Skin epidermis (tissue), 12 donors: ENCODE results near the gene NKAIN2.

ENCODE experiments used
- H3K27ac ChIP-seq, 21 experiments: fragments of 200-600 bp; sonication (generic) in 11 of 21; one replicate each; pipeline ENCODE4 v1.5.0; 2020; ENCODE audit warnings: mild to moderate bottlenecking in 3 of 21, inconsistent platforms in 2 of 21, moderate library complexity in 2 of 21
- H3K4me3 ChIP-seq, 7 experiments: fragments of 200-600 bp; sonication (generic) in 2 of 7; one replicate each; pipeline ENCODE4 v1.5.0; 2020; ENCODE audit warnings: inconsistent platforms in 2 of 7, mild to moderate bottlenecking in 2 of 7, moderate library complexity in 1 of 7

NKAIN2 gene

DNA sequence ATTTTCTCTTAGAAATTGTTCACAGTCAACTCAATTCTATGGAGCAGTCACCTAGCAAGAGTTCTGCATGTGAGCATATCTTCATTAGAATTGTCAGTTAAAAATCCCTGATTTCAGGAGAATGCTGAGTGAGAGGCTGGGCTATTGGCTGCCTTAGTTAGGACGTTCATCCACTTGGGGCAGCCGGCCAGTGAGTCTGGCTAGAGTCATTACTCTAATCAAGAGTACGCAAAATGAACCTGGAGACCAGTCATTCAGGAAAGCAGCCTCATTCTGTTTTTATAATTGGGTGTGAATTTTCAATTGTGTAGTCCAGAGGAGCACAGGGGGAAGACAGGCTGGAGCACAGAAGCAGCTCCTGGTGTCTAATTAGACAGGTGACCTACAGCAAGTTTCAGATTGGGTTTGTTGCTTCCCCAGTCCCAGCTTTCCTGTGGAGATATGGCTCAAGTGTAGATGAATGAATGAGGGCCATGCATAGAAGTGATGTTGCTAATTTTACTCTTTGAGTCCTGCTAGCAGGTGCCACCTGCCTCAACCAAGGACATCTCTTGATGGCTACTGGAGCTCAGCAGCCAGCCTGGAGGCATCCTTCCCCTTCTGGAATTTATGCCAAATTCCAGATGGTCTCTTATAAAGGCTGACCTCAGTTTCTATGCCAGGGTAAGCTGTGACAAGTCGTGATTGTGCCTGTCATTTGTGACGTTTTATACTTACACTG, 265.7 kb downstream of the NKAIN2 start:
- Histone ChIP-seq H3K27ac (no peak overlapping the region), H3K4me3 (no peak overlapping the region)

DNA sequence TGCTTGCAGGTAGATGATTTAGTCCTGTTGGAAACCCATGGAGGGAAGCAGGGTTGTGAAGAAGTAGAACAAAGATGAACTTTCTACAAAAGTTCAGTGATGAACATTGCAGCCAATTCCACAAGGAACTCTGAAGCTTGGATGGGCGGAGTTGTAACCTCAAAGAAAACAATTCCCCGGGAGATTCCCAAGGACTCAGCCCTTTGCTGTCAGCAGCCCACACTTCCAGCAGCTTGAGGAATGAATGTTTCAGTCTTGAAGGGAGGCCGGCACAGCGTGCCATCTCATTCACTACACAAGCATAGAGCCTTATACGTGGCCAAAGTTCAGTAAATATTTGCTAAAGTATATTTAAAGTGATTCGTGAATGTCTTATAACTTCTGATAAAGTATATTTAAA, 269.4 kb downstream of the NKAIN2 start:
- no peak overlapping the region for H3K4me3 ChIP-seq
- H3K27ac ChIP-seq: no peak overlapping the region

DNA sequence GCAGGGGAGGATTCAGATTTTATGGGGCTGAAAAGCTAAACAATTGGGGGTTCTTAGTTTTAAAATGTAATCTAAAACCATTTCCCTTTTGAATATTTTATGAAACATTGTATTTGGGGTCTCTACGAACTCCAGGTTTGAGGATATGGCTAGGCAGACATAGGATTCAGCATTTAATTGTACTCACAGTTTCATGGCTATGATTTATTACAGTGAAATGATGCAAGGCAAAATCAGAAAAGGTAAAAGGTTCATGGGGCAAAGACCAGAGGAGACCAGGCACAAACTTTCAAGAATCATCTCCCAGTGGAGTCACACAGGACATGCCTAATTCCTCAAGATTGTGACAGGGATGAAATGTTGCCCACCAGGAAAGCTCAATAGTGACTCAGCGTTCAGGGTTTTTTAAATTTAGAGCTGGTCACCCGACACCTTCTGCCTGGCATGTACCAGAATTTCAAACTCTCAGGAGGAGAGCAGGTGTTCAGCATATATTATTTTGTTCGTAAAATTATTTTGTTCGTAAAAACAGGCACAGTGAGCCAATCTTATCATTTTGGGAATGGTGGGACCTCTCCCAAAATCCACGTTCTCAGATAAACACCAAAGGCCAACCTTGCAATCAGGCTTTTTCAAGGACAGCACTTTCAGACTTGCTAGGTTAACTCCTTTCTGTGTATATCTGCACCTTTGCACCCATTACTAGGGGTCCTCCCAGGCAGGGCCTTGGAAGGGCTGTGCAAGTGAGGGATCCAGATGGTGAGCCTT, 270.3 kb downstream of the NKAIN2 start:
- Histone ChIP-seq H3K27ac (no peak overlapping the region), H3K4me3 (no peak overlapping the region)

DNA sequence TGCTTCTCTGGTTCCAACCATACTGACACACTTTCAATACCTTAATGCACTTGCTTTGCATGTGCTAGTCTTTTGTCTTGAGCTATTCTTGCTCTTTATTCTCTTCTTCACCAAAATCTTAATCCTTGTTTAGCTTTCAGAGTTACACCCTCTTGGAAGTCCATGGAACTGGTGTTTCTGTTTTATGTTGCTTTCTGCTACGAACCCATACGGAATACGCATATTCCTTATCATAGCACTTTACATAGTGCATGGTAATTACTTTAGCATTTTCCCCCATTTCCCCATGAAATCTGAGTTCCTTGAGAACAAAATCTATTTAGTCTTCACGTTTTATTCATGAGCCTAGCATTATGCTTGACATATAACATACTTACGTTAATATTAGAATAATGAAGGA, 270.9 kb downstream of the NKAIN2 start:
- no peak overlapping the region for H3K27ac ChIP-seq
- H3K4me3 ChIP-seq: no peak overlapping the region

DNA sequence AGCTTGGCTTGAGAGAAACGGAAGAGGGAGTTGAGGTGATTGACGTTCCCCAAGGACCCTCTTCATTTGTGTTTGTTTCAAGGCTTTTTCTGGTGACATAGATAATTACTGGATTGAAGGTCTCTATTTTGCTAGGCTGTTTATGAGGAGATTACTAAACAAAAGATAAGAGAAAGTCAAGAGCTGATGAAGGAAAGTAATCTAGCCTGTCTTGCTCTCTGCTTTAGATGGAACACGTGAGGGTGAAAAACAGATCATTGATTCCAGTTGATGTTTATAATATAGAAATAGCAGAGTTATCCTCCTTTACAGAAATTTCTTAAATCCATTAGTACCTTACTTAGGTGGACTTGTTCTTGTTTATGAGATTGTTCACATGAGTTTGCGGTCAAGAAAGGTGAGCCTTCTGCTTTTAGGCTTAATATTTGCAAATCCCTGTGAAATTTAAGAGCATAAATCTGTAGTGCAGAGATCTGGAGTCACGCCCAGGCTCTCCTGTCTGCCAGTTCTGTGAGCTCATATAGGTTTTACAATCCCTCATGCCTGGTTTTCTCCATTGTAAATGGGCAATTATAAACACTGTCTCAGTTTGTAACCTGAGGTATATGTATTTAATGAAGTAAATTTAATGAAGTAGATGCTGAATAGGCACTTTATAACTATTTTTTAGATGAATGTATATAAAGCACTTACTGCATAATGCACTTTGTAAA, 272.8 kb downstream of the NKAIN2 start:
- Histone ChIP-seq H3K27ac (no peak overlapping the region), H3K4me3 (no peak overlapping the region)

DNA sequence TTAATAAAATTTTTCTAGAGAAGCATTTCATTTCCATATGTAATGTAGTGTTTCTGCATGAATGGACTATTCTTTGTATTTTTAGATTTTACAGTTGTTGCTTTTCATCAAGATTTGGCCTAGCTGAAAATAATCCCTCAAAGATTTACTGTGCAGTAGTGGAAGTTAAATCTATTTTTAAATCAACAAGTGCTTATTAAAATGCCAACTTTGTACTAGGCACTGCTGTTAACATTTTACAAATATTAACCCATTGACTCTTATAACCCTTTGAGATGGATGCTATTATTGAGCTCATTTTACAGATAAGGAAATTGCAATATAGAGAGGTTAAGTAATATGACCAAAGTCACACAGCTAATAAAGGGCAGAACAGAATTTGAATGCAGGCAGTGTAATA, 274.5 kb downstream of the NKAIN2 start:
- H3K4me3 ChIP-seq: no peak overlapping the region
- H3K27ac ChIP-seq: no peak overlapping the region

DNA sequence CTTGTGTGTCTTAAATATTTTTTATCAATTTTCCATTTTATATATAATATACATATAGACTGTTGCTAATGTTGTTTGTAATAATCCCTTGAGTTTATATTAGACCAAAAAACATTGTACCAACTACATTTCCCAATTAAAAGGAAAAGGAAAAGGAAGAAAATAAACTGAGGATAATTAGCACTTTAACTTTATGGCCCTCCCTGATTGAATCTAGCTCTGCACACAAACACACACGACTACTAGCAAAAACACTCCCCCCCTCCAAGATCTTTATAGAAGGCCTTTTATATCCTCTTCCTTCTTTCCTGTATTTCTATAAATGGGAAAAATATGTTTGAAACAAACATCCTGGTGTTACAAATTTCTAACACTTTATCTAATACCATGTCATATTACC, 276.8 kb downstream of the NKAIN2 start:
- Histone ChIP-seq H3K27ac (no peak overlapping the region), H3K4me3 (no peak overlapping the region)

DNA sequence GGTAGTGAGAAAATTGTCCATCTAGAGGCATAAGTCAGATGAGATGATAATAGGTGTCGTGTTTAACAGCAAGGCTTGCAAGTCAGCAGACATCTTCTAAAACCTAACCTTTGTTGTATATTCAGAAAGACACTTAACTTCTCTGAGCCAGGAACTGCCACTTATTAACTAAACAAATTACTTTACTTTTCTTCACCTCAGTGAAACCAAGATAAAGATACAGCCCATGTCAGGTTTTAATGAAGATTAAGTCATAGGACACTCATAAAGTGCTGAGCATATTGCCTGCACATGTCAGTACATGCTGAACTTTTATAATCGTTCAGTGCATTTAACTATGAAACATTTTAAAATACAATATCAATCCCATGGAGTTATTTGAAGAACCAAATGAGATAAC, 286.8 kb downstream of the NKAIN2 start:
- Histone ChIP-seq H3K27ac (no peak overlapping the region), H3K4me3 (no peak overlapping the region)

DNA sequence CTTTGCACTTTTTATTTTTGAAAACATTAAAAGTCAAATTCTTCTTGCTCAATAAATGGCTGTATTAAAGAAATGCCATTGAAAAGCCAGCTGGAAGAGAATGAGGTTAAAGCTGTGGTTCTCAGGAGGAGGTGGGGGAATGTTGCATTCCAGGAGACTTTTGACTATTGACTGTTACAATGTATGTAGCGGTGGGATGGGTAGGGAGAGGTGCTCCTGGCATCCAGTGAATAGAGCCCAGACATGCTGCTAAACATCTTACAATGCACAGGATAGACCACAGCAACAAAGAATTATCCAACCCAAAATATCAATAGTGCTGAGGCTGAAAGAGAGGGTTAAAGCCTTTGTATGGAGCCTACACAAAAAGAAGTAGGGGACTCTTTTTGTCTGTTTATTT, 295.9 kb downstream of the NKAIN2 start:
- H3K27ac ChIP-seq: no peak overlapping the region
- no peak overlapping the region for H3K4me3 ChIP-seq

DNA sequence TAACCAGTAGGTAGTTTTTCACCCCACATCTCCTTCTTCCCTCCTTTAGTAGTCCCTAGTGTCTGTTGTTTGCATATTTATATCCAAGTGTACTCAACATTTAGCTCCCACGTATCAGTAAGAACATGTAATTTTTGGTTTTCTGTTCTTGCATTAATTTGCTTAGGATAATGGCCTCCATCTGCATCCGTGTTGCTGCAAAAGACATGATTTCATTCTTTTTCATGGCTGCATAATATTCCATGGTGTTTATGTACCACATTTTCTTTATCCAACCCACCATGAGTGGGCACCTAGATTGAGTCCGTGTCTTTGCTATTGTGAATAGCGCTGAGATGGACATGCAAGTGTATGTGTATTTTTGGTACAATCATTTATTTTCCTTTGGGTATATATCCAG, 306.8 kb downstream of the NKAIN2 start:
- Histone ChIP-seq H3K27ac (no peak overlapping the region), H3K4me3 (no peak overlapping the region)

DNA sequence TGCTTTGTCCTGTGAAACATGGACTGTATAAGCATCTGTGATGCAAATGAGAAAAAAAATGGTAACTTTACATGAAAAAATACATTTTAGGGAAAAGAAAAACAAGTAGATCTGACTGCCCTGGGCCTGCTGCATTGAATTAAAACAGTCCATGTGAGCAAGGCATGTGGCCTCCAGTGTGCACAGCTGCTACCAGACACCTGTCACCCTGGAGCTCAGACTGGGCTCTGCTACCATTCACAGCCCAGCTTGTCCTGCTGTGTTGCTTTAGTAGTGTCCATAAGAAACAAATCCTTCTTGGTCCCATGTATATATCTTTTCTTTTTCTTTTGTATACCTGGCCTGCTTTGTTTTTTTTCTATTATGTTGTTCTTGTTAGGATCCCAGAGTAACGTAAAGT, 315.9 kb downstream of the NKAIN2 start:
- no peak overlapping the region for H3K27ac ChIP-seq
- H3K4me3 ChIP-seq: no peak overlapping the region

DNA sequence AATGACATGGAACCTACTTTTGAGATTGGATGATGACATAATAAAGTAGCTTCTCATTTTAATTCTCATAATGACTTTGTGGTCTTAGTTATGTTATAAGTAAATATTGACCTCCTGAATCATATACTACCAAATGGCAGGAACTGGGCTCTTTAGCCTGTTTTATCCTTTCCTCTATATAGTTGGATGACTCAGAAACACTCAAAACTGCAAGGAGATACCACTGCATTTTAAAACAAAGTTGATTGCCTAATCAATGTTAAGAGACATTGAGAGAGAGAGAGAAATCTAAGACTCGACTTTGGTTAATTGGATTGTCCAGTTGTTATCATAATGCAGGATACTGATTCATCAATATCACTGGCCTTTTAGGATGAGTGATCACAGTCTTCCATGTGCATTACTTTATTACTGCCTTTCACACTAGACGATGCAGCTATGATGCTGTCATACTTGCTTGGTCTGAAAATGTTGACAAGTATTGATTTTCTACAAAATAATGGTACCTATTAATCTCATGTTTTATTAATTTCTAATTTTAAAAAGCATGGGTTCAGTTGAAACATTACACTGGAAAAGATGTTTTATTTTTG, 320.0 kb downstream of the NKAIN2 start:
- Histone ChIP-seq H3K27ac (no peak overlapping the region), H3K4me3 (no peak overlapping the region)

DNA sequence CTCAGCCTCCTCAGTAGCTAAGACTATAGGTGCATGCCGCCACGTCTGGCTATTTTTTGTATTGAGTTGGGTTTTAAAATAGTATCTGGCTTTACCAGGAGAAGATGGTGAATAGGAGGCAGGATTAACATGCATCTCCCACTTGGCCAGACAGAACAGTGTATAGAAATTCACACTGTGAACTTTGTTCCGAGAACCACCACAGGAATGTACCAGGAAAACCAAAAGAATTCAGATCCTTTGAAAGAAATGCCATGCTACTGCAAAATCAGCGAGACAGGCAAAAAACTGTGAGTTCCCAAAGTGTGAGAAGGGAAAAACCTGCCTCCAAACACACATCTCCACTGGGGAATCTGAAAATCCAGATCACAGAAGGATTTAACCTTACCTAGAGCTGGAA, 327.6 kb downstream of the NKAIN2 start:
- H3K4me3 ChIP-seq: no peak overlapping the region
- H3K27ac ChIP-seq: no peak overlapping the region

DNA sequence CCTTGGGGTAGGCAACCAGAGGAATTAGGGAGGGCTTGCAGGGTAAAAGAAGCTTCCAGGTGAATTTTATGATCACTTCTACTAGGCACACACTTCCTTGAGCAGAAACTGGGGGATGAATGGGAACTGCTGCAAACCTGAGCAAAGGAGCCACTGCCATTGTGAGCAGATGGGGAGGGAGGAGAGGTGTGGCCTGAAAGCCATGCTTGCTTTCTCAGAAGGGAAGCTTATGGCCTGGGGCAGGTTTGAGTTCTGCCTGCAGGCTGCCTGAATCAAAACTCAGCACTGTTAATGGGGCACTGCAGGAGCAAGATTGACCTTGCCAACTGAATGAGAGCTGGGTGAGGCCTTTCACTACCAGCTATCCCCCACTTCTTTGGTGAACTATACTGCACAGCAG, 328.1 kb downstream of the NKAIN2 start:
- Histone ChIP-seq H3K4me3 (no peak overlapping the region), H3K27ac (no peak overlapping the region)

DNA sequence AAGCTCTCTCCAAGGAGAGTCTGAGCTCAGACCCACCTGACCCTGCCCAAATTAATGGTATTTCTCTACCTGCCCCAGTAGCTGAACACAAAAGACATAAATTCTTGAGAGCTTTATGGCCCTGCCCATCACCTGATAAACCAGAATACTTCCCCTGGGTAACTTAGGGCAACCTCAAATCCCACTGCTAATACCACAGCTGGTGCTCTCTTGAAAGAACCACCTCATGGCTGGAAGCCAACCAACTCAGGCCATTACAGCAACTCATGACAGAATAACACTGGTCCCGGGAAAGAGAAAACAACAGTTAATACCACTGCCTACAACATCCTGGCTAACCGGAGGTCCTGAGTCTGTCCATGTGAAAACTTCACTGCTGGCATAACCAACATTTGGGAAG, 328.6 kb downstream of the NKAIN2 start:
- no peak overlapping the region for H3K27ac ChIP-seq
- no peak overlapping the region for H3K4me3 ChIP-seq

DNA sequence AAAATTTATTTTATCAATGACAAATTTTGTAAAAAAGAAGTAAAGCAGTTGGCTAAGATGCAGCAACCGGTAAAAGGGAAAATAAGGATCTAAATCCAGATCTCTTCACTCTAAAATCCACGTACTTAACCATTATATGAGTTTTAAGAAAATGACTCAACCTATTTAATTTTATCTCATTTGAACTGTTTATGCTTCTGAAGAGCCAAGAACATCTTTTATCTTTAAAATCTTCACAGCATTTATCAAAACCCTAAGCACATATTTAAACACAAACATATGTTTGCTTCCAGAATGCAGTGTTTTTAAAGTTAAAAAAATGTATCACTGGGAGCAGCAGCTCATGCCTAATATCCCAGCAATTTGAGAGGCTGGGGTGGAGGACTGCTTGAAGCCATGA, 339.2 kb downstream of the NKAIN2 start:
- Histone ChIP-seq H3K4me3 (no peak overlapping the region), H3K27ac (no peak overlapping the region)

DNA sequence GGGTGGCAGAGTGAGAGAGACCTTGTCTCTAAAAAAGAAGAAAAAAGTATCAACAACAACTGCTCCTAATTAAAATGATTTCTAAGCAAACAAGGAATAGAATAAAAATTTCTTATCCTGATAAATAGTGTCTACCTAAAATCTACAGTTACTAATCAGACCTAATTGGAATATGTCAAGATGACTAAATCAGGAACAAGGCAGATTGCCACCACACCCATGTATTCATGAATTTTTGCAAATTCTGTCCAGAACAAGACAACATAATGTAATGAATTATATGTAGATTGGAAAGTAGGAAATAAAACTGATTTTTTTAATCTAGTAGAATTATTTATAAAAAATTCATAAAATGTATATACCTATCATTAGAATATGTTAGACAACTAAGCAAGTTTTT, 339.8 kb downstream of the NKAIN2 start:
- no peak overlapping the region for H3K4me3 ChIP-seq
- no peak overlapping the region for H3K27ac ChIP-seq

DNA sequence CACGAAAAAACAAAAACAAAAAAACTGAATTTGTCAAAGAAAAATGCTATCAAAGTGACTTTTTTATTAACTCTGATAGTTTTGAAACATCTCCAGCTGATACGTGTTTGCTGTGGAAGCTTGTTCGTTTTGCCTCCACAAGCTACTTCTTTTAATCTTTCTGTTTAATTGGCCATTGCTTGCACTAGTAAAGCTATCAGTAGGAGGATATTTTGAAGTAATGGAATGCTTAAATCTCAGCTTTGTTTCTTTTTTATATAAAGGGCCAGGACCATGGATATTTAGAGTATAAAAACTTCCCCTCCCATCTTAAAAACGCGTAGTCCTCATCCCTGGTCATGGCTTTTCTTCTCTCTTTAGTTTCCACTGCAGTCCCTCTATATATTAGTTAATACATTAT, 344.0 kb downstream of the NKAIN2 start:
- Histone ChIP-seq H3K4me3 (no peak overlapping the region), H3K27ac (no peak overlapping the region)

DNA sequence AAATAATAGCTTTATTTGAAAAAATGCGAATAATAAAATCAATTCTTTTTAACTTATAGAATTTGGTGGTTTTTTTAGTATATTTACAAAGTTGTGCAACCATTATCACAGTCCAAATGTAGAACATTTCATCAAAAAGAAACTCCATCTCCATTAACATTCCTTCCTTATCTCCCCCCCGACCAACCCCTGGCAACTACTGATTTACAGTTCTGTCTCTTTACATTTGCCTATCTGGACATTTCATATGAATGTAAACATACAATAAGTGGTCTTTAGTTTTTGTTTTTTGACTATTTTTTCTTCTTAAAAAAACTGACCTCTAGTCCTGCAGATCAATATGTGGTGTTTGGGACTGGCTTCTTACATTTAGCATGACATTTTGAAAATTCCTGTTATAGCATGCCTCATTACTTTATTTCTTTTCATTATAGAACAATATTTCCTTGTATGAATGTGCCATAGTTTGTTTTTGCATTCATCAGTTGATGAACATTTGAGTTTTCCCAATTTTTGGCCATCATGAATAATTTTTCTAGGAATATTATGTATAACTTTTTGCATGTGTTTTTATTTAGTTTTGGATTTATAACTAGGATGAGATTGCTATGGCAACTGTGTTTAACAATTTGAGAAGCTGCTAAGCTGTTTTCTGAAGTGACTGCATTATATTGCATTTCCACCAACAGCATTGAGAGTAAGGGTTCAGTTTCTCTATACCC, 344.7 kb downstream of the NKAIN2 start:
- Histone ChIP-seq H3K27ac (no peak overlapping the region), H3K4me3 (no peak overlapping the region)

DNA sequence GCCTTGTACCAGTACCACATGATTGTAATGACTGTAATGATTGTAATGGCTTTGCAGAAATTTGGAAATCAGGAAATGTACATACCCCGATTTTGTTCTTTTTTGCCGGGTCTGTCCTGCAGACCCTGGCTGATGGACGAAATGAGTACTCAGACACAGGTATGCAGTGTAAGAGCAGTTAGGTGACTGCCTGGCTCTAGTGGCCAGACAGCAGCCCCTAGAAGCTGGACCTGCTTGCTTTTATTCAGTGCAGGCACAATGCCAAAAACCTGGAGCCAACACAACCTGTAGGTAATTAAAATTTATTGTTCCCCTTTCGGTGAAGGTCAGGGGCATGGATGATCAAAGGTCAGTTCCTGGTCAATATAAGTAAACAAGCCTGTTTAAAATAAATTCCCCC, 346.0 kb downstream of the NKAIN2 start:
- Histone ChIP-seq H3K4me3 (no peak overlapping the region), H3K27ac (no peak overlapping the region)
